ENCODE data around the gene EML3.
A peak's percentile ranks its signal among the peaks of the same experiment; 100 is the strongest.
"Not testable (repeated sequence)": the region's sequence is repeated elsewhere in the genome, so short reads cannot be mapped to it uniquely, and the experiment has no call there.

EML3 gene, protein sequence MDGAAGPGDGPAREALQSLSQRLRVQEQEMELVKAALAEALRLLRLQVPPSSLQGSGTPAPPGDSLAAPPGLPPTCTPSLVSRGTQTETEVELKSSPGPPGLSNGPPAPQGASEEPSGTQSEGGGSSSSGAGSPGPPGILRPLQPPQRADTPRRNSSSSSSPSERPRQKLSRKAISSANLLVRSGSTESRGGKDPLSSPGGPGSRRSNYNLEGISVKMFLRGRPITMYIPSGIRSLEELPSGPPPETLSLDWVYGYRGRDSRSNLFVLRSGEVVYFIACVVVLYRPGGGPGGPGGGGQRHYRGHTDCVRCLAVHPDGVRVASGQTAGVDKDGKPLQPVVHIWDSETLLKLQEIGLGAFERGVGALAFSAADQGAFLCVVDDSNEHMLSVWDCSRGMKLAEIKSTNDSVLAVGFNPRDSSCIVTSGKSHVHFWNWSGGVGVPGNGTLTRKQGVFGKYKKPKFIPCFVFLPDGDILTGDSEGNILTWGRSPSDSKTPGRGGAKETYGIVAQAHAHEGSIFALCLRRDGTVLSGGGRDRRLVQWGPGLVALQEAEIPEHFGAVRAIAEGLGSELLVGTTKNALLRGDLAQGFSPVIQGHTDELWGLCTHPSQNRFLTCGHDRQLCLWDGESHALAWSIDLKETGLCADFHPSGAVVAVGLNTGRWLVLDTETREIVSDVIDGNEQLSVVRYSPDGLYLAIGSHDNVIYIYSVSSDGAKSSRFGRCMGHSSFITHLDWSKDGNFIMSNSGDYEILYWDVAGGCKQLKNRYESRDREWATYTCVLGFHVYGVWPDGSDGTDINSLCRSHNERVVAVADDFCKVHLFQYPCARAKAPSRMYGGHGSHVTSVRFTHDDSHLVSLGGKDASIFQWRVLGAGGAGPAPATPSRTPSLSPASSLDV

GRCh38 chr11:62612366-62613290 is at the start of gene EML3, which contains the start of gene ROM1:
Gene EML3 (minus strand): TSS chr11:62612775. CDS start chr11:62612457, 318 bp downstream.
Gene ROM1 (plus strand): TSS chr11:62613257. CDS start chr11:62613282, 25 bp downstream.
- in situ Hi-C loops (cut with MboI; ENCODE audit: low sequenced_read_pairs, unreplicated experiment), result no loop called here
- TF ChIP-seq CTCF (IDR thresholded peaks at IDR 0.05; ENCODE audit: borderline replicate concordance, control extremely low read depth, extremely low read depth, insufficient read depth, missing control alignments), result peak; percentile 97
- DNase-seq (ENCODE audit: low spot score), result peak; percentile 94

DNA sequence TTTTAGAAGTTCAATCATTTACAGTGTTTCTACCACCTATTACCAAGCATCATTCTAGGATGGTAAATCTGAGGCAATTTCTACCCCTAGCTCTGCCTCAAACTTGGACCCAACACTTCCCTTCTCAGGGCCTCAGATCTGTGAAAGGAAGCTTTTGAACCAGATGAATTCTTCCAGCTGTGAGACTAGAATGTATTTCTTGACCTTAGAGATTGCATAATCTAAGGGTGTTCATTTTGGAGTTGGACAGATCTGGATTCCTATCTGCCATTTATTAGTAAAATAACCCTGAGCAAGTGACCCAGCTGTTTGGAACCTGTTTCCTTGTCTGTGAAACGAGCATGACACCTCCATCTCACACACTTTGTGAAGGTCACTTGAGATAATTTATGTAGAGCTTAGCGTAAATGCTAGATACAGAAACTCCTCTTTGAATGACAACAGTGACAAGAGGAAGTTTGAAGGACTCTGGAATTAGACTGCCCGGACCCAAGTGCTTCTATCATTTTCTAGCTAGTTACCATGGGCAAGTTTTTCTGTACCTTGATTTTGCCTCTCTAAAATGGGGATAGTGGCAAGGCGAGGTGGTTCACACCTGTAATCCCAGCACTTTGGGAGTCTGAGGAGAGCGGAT is 44.3 kb upstream of the EML3 start:
- DNase-seq (ENCODE audit: low spot score), result no peak
- in situ Hi-C loops (cut with MboI; ENCODE audit: low sequenced_read_pairs, unreplicated experiment), result no loop called here
- TF ChIP-seq CTCF (IDR thresholded peaks at IDR 0.05; ENCODE audit: borderline replicate concordance, control extremely low read depth, extremely low read depth, insufficient read depth, missing control alignments), result no peak

- no peak for DNase-seq (ENCODE audit: low spot score)
- no peak for TF ChIP-seq CTCF (IDR thresholded peaks at IDR 0.05; ENCODE audit: borderline replicate concordance, control extremely low read depth, extremely low read depth, insufficient read depth, missing control alignments)
- in situ Hi-C loops (cut with MboI; ENCODE audit: low sequenced_read_pairs, unreplicated experiment), result no loop called here
These were observed 41.7 kb upstream of the EML3 start for GRCh38 chr11:62654297-62654696.

GRCh38 chr11:62652161-62653006 is 39.8 kb upstream of the EML3 start:
- in situ Hi-C loops (cut with MboI; ENCODE audit: low sequenced_read_pairs, unreplicated experiment), result no loop called here
- DNase-seq (ENCODE audit: low spot score), result no peak
- no peak for TF ChIP-seq CTCF (IDR thresholded peaks at IDR 0.05; ENCODE audit: borderline replicate concordance, control extremely low read depth, extremely low read depth, insufficient read depth, missing control alignments)

- DNase-seq (ENCODE audit: low spot score); in situ Hi-C loops (cut with MboI; ENCODE audit: low sequenced_read_pairs, unreplicated experiment): not testable (repeated sequence)
These were observed 37.7 kb upstream of the EML3 start for GRCh38 chr11:62650283-62650682.

GRCh38 chr11:62649486-62649885 is 36.9 kb upstream of the EML3 start:
- in situ Hi-C loops (cut with MboI; ENCODE audit: low sequenced_read_pairs, unreplicated experiment), result no loop called here
- no peak for DNase-seq (ENCODE audit: low spot score)
- no peak for TF ChIP-seq CTCF (IDR thresholded peaks at IDR 0.05; ENCODE audit: borderline replicate concordance, control extremely low read depth, extremely low read depth, insufficient read depth, missing control alignments)

Data from GM13976 (cell line).